H9 (cell line): ENCODE data around the gene IPPK. TPM values are rescaled to one million over a fixed set of nuclear protein-coding genes. Genes with fewer than 3 reads are reported as not detected.

Source experiments
- DNase-seq: peaks from one replicate; pipeline ENCODE4 v3.0.0-alpha.2; 2017
- H2AFZ ChIP-seq: one replicate; pipeline ENCODE4 v1.6.1; 2013; ENCODE audit warnings: mild to moderate bottlenecking, low read length, control low read depth, moderate library complexity
- H2AK5ac ChIP-seq: 2 replicates; pipeline ENCODE4 v1.6.1; 2013; ENCODE audit warnings: low read length, control low read depth, mixed read lengths; ENCODE audit not compliant: insufficient read length
- H2BK120ac ChIP-seq: one replicate; pipeline ENCODE4 v1.6.1; 2013; ENCODE audit warnings: low read depth, mild to moderate bottlenecking, low read length, control low read depth, inconsistent platforms; ENCODE audit not compliant: poor library complexity, severe bottlenecking
- H2BK12ac ChIP-seq: 2 replicates; pipeline ENCODE4 v1.6.1; 2013; ENCODE audit warnings: low read length, control low read depth, mixed read lengths, low read depth; ENCODE audit not compliant: insufficient read length
- H2BK15ac ChIP-seq: 2 replicates; pipeline ENCODE4 v1.6.1; 2013; ENCODE audit warnings: low read depth, low read length, control low read depth
- H2BK20ac ChIP-seq: one replicate; pipeline ENCODE4 v1.6.1; 2013; ENCODE audit warnings: low read depth, mild to moderate bottlenecking, low read length, control low read depth, inconsistent platforms; ENCODE audit not compliant: poor library complexity, severe bottlenecking
- H2BK5ac ChIP-seq: 2 replicates; pipeline ENCODE4 v1.6.1; 2013; ENCODE audit warnings: low read length, control low read depth, mixed read lengths; ENCODE audit not compliant: insufficient read length
- H3K14ac ChIP-seq: 2 replicates; pipeline ENCODE4 v1.6.1; 2013; ENCODE audit warnings: low read length, control low read depth; ENCODE audit not compliant: insufficient read depth
- H3K18ac ChIP-seq: 2 replicates; pipeline ENCODE4 v1.6.1; 2013; ENCODE audit warnings: low read depth, mild to moderate bottlenecking, mixed read lengths, low read length, control low read depth; ENCODE audit not compliant: insufficient read length
- H3K23ac ChIP-seq: 2 replicates; pipeline ENCODE4 v1.6.1; 2013; ENCODE audit warnings: low read length, control low read depth, mixed read lengths, low read depth; ENCODE audit not compliant: insufficient read length
- H3K23me2 ChIP-seq: 2 replicates; pipeline ENCODE4 v1.6.1; 2013; ENCODE audit warnings: low read depth, mild to moderate bottlenecking, mixed read lengths, low read length, control low read depth; ENCODE audit not compliant: insufficient read length, poor library complexity, severe bottlenecking
- H3K27ac ChIP-seq: 2 replicates; pipeline ENCODE4 v1.5.1; 2013; ENCODE audit warnings: low read length, control low read depth, mixed read lengths, low read depth; ENCODE audit not compliant: insufficient read length
- H3K27me3 ChIP-seq: 2 replicates; pipeline ENCODE4 v1.6.1; 2013; ENCODE audit warnings: low read length, control low read depth, inconsistent platforms; ENCODE audit not compliant: insufficient read depth
- H3K4ac ChIP-seq: 2 replicates; pipeline ENCODE4 v1.6.1; 2013; ENCODE audit warnings: low read depth, mild to moderate bottlenecking, control low read depth, inconsistent platforms, low read length, moderate library complexity
- H3K4me1 ChIP-seq: 2 replicates; pipeline ENCODE4 v1.6.1; 2013; ENCODE audit warnings: low read length, control low read depth, inconsistent platforms; ENCODE audit not compliant: insufficient read depth
- H3K4me2 ChIP-seq: 2 replicates; pipeline ENCODE4 v1.6.1; 2013; ENCODE audit warnings: low read length, control low read depth, mixed read lengths; ENCODE audit not compliant: insufficient read length, insufficient read depth
- H3K56ac ChIP-seq: 2 replicates; pipeline ENCODE4 v1.6.1; 2013; ENCODE audit warnings: low read depth, mild to moderate bottlenecking, mixed read lengths, low read length, control low read depth; ENCODE audit not compliant: insufficient read length
- H3K79me1 ChIP-seq: 2 replicates; pipeline ENCODE4 v1.6.1; 2013; ENCODE audit warnings: low read depth, mild to moderate bottlenecking, moderate library complexity, low read length, control low read depth, inconsistent platforms; ENCODE audit not compliant: insufficient read depth, poor library complexity, severe bottlenecking
- H3K79me2 ChIP-seq: 2 replicates; pipeline ENCODE4 v1.6.1; 2013; ENCODE audit warnings: low read length, control low read depth, inconsistent platforms; ENCODE audit not compliant: insufficient read depth
- H3K9ac ChIP-seq: 2 replicates; pipeline ENCODE4 v1.6.1; 2013; ENCODE audit warnings: low read length, control low read depth, mixed read lengths; ENCODE audit not compliant: insufficient read length; ENCODE audit errors: extremely low read depth
- H3K9me3 ChIP-seq: one replicate; pipeline ENCODE4 v1.6.1; 2013; ENCODE audit warnings: low read depth, low read length, inconsistent platforms; ENCODE audit not compliant: control insufficient read depth
- H3T11ph ChIP-seq: one replicate; pipeline ENCODE4 v1.6.1; 2013; ENCODE audit warnings: mild to moderate bottlenecking, low read length, control low read depth, inconsistent platforms
- H4K20me1 ChIP-seq: one replicate; pipeline ENCODE4 v1.6.1; 2013; ENCODE audit not compliant: control insufficient read depth, insufficient read length, insufficient read depth
- H4K5ac ChIP-seq: 2 replicates; pipeline ENCODE4 v1.6.1; 2013; ENCODE audit warnings: low read depth, mild to moderate bottlenecking, mixed read lengths, low read length, control low read depth; ENCODE audit not compliant: insufficient read length
- H4K8ac ChIP-seq: replicated peaks from 2 replicates; pipeline ENCODE4 v1.6.1; 2013; ENCODE audit warnings: low read length, control low read depth, mixed read lengths, low read depth; ENCODE audit not compliant: insufficient read length
- H4K91ac ChIP-seq: 2 replicates; pipeline ENCODE4 v1.6.1; 2013; ENCODE audit warnings: low read depth, mild to moderate bottlenecking, moderate library complexity, mixed read lengths, low read length, control low read depth; ENCODE audit not compliant: insufficient read length
- H3K27ac Mint-ChIP-seq, 3 experiments: 2 replicates in 2 of 3; 3 replicates in 1 of 3; pipeline ENCODE4 v1.8.0; 2020 to 2021; ENCODE audit warnings: mixed read lengths in 3 of 3, mild to moderate bottlenecking in 1 of 3, moderate library complexity in 1 of 3
- H3K27me3 Mint-ChIP-seq: 2 replicates; pipeline ENCODE4 v1.8.0; 2021; ENCODE audit warnings: low read depth, mild to moderate bottlenecking, moderate library complexity, mixed read lengths
- H3K36me3 Mint-ChIP-seq, 3 experiments: 2 replicates in 2 of 3; 3 replicates in 1 of 3; pipeline ENCODE4 v1.8.0; 2020 to 2021; ENCODE audit warnings: low read depth in 3 of 3, mixed read lengths in 3 of 3; ENCODE audit not compliant: insufficient read depth in 1 of 3
- H3K4me1 Mint-ChIP-seq, 2 experiments: 2 replicates each; pipeline ENCODE4 v1.8.0; 2020; ENCODE audit warnings: mixed read lengths in 2 of 2
- H3K4me3 Mint-ChIP-seq, 2 experiments: 2 replicates in 1 of 2; 3 replicates in 1 of 2; pipeline ENCODE4 v1.8.0; 2020 to 2021; ENCODE audit warnings: mild to moderate bottlenecking in 2 of 2, mixed read lengths in 2 of 2, moderate library complexity in 1 of 2
- H3K9me3 Mint-ChIP-seq, 2 experiments: 2 replicates in 1 of 2; 3 replicates in 1 of 2; pipeline ENCODE4 v1.8.0; 2020; ENCODE audit warnings: mild to moderate bottlenecking in 2 of 2, mixed read lengths in 2 of 2, moderate library complexity in 1 of 2
- WGBS: extraction: QIAGEN DNeasy Blood & Tissue Kit; methylation state at CpG from one replicate; pipeline ENCODE4 v1.1.7; 2013; ENCODE audit warnings: missing lambda C conversion rate, low lambda C conversion rate, mixed read lengths; ENCODE audit not compliant: insufficient read length; ENCODE audit errors: extremely low coverage; 5-methylcytosine and 5-hydroxymethylcytosine counted together
- total RNA-seq: library from RNA; stranded (reverse); gene quantifications from 2 replicates; pipeline ENCODE4 v1.2.1, GENCODE V29; 2021
- TF ChIP-seq, protein P1 (sequence below): fragments of 200-600 bp; sonication (generic); conservative IDR thresholded peaks from 3 replicates; pipeline ENCODE4 v1.8.0; 2021; ENCODE audit warnings: antibody characterized with exemption, mild to moderate bottlenecking

IPPK gene
- total RNA-seq, 1 experiment from 2014 or later, result 10.7 TPM

DNA sequence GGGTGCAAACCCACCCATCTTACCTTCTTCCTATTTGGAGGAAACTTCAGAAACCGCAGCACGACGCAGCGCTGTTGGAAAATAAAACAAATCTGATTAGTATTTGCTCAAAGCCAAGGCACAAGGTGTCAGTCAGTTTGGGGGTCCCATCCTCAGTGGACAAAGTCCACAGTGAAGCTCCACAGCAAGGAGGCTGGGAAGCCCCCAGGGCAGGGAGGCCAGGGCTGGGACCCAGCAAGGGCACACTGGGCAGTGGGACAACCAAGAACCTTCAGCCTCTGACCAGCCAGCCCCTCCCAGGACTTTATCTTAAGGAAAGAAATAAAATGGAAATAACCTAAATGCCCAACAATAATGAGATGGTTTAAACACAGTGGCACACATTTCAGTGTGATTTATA lies 11.3 kb downstream of the IPPK start:
- Histone ChIP-seq H3T11ph (no peak overlapping the region), H2BK120ac (no peak overlapping the region), H4K5ac (no peak overlapping the region), H2BK15ac (no peak overlapping the region), H3K18ac (no peak overlapping the region), H3K14ac (no peak overlapping the region), H3K9ac (no peak overlapping the region), H3K4me2 (no peak overlapping the region), H4K91ac (no peak overlapping the region), H3K27ac (no peak overlapping the region), H3K23me2 (no peaks in the 10 kb centered on the region), H3K23ac (no peak overlapping the region), H2AFZ (no peak overlapping the region), H3K27me3 (no peaks in the 10 kb centered on the region), H3K79me1 (peaks cover 8% of the 10 kb centered on the region), H4K8ac (no peak overlapping the region), H2BK5ac (no peak overlapping the region), H2AK5ac (no peak overlapping the region), H3K4me1 (no peaks in the 10 kb centered on the region), H3K79me2 (peaks cover 5% of the 10 kb centered on the region; the same call in 1 of the 2 replicates), H2BK12ac (no peak overlapping the region), H3K56ac (no peak overlapping the region), H3K9me3 (no peaks in the 10 kb centered on the region), H3K4ac (no peak overlapping the region), H4K20me1 (no peaks in the 10 kb centered on the region), H2BK20ac (no peak overlapping the region)
- peaks cover 2 to 19% (median 5%) of the 10 kb centered on the region in 3 experiments; a peak in 5 of 7 replicates for H3K36me3 Mint-ChIP-seq
- no peaks in the 10 kb centered on the region for H3K9me3 Mint-ChIP-seq
- TF ChIP-seq, protein P1, sequence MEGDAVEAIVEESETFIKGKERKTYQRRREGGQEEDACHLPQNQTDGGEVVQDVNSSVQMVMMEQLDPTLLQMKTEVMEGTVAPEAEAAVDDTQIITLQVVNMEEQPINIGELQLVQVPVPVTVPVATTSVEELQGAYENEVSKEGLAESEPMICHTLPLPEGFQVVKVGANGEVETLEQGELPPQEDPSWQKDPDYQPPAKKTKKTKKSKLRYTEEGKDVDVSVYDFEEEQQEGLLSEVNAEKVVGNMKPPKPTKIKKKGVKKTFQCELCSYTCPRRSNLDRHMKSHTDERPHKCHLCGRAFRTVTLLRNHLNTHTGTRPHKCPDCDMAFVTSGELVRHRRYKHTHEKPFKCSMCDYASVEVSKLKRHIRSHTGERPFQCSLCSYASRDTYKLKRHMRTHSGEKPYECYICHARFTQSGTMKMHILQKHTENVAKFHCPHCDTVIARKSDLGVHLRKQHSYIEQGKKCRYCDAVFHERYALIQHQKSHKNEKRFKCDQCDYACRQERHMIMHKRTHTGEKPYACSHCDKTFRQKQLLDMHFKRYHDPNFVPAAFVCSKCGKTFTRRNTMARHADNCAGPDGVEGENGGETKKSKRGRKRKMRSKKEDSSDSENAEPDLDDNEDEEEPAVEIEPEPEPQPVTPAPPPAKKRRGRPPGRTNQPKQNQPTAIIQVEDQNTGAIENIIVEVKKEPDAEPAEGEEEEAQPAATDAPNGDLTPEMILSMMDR, result no peak
- H3K4me1 Mint-ChIP-seq, result peaks cover 15 to 16% of the 10 kb centered on the region in 2 experiments
- no peak overlapping the region for H3K4me3 Mint-ChIP-seq
- no peak overlapping the region; a peak in 1 of 7 replicates for H3K27ac Mint-ChIP-seq
- no peaks in the 10 kb centered on the region for H3K27me3 Mint-ChIP-seq
- DNase-seq, result no peak
- no CpG with 5 or more reads among the region's 4 CpGs for WGBS
